H1 (cell line): ENCODE data around the gene SEPTIN7. TPM values are rescaled to one million over a fixed set of nuclear protein-coding genes. Genes with fewer than 3 reads are reported as not detected.

Source experiments
- CTCF ChIA-PET: fragments of 300-600 bp; sonication (Branson Sonifier 250); formaldehyde crosslinking; loops from one replicate; lab custom pipeline; 2021; ENCODE audit not compliant: partially characterized antibody; lab: Charles Lee
- POLR2A ChIA-PET: fragments of 300-600 bp; sonication (Branson Sonifier 250); formaldehyde crosslinking; loops from one replicate; lab custom pipeline; 2021; ENCODE audit warnings: inconsistent platforms; ENCODE audit not compliant: partially characterized antibody; lab: Charles Lee
- DNase-seq, 2 experiments: peaks; one replicate each; pipeline versions ENCODE4 v3.0.0 to v3.0.0-alpha.2; 2010 to 2022; ENCODE audit warnings: low spot score in 2 of 2, low read depth in 1 of 2, mixed read lengths in 1 of 2
- FAIRE-seq: peaks from 2 replicates; lab custom pipeline; 2011; peaks lifted over from hg19 to GRCh38; lab: Jason Lieb, UNC
- H2AFZ ChIP-seq: 2 replicates; pipeline ENCODE4 v1.8.1; 2012; ENCODE audit warnings: low read length, inconsistent platforms
- H2AK5ac ChIP-seq: 2 replicates; pipeline ENCODE4 v1.6.1; 2013; ENCODE audit warnings: low read depth, low read length
- H2BK120ac ChIP-seq: replicated peaks from 2 replicates; pipeline ENCODE3; 2013; ENCODE audit warnings: low read depth, low read length, inconsistent platforms
- H2BK12ac ChIP-seq: 2 replicates; pipeline ENCODE4 v1.6.1; 2013; ENCODE audit warnings: low read depth, low read length
- H2BK15ac ChIP-seq: 2 replicates; pipeline ENCODE4 v1.6.1; 2013; ENCODE audit warnings: low read length
- H2BK20ac ChIP-seq: 2 replicates; pipeline ENCODE4 v1.6.1; 2013; ENCODE audit warnings: low read length
- H2BK5ac ChIP-seq: 2 replicates; pipeline ENCODE4 v1.6.1; 2013; ENCODE audit warnings: low read depth, low read length
- H3K14ac ChIP-seq: 2 replicates; pipeline ENCODE4 v1.6.1; 2013; ENCODE audit warnings: inconsistent platforms; ENCODE audit not compliant: insufficient read length
- H3K18ac ChIP-seq: 2 replicates; pipeline ENCODE4 v1.6.1; 2013; ENCODE audit warnings: low read length; ENCODE audit errors: extremely low read depth
- H3K23ac ChIP-seq: 2 replicates; pipeline ENCODE4 v1.6.1; 2013; ENCODE audit warnings: inconsistent platforms; ENCODE audit not compliant: insufficient read length
- H3K23me2 ChIP-seq: 2 replicates; pipeline ENCODE4 v1.6.1; 2013; ENCODE audit warnings: low read depth, low read length
- H3K27ac ChIP-seq: 2 replicates; pipeline ENCODE4 v1.6.1; 2011; ENCODE audit warnings: low read depth, low read length, inconsistent platforms
- H3K27me3 ChIP-seq, 4 experiments: replicated peaks in 1 of 4; 1 replicate in 1 of 4; 2 replicates in 3 of 4; pipeline versions ENCODE4 v1.6.1 to v1.8.1; 2011 to 2013; ENCODE audit warnings: low read length in 3 of 4, mild to moderate bottlenecking in 3 of 4, inconsistent platforms in 2 of 4, mixed read lengths in 2 of 4, moderate library complexity in 1 of 4; ENCODE audit not compliant: control insufficient read depth in 3 of 4, insufficient read depth in 3 of 4; ENCODE audit errors: extremely low read depth in 1 of 4
- H3K36me3 ChIP-seq, 4 experiments: 2 replicates each; pipeline versions ENCODE4 v1.6.1 to v1.8.1; 2011 to 2013; ENCODE audit warnings: mild to moderate bottlenecking in 4 of 4, low read length in 3 of 4, moderate library complexity in 2 of 4, control low read depth in 1 of 4, inconsistent platforms in 1 of 4; ENCODE audit not compliant: insufficient read depth in 4 of 4, control insufficient read depth in 2 of 4
- H3K4ac ChIP-seq: replicated peaks from 2 replicates; pipeline ENCODE3; 2013; ENCODE audit warnings: low read length, low read depth, mixed read lengths, inconsistent platforms; ENCODE audit not compliant: insufficient read length
- H3K4me1 ChIP-seq, 4 experiments: replicated peaks in 1 of 4; 1 replicate in 1 of 4; 2 replicates in 3 of 4; pipeline versions ENCODE4 v1.6.1 to v1.8.1; 2011 to 2013; ENCODE audit warnings: low read length in 3 of 4, inconsistent platforms in 2 of 4, mixed read lengths in 1 of 4; ENCODE audit not compliant: insufficient read depth in 4 of 4, control insufficient read depth in 3 of 4
- H3K4me2 ChIP-seq, 2 experiments: 2 replicates each; pipeline versions ENCODE4 v1.6.1 to v1.8.1; 2011 to 2013; ENCODE audit warnings: low read depth in 2 of 2, low read length in 2 of 2, control low read depth in 1 of 2, inconsistent platforms in 1 of 2, mild to moderate bottlenecking in 1 of 2; ENCODE audit not compliant: insufficient read depth in 1 of 2
- H3K4me3 ChIP-seq, 4 experiments: fragments of 200-600, 300-600 bp in 1 of 4; sonication (generic), shearing (Covaris generic), sonication (Bioruptor Twin) in 1 of 4; 2 replicates each; pipeline versions ENCODE4 v1.5.1 to v1.8.1; 2011 to 2016; ENCODE audit warnings: low read length in 4 of 4, low read depth in 3 of 4, control low read depth in 2 of 4, inconsistent platforms in 2 of 4, mild to moderate bottlenecking in 2 of 4, mixed read lengths in 1 of 4, moderate library complexity in 1 of 4; ENCODE audit not compliant: insufficient read depth in 2 of 4; ENCODE audit errors: extremely low read depth in 1 of 4
- H3K56ac ChIP-seq: replicated peaks from 2 replicates; pipeline ENCODE3; 2013; ENCODE audit warnings: low read depth, mild to moderate bottlenecking, mixed read lengths, low read length, inconsistent platforms; ENCODE audit not compliant: insufficient read length
- H3K79me1 ChIP-seq: 2 replicates; pipeline ENCODE4 v1.6.1; 2013; ENCODE audit warnings: low read depth, low read length, control low read depth
- H3K79me2 ChIP-seq, 2 experiments: 2 replicates each; pipeline versions ENCODE4 v1.6.1 to v1.8.1; 2012 to 2013; ENCODE audit warnings: low read length in 2 of 2, mild to moderate bottlenecking in 2 of 2, inconsistent platforms in 1 of 2; ENCODE audit not compliant: insufficient read depth in 2 of 2, control insufficient read depth in 1 of 2
- H3K9ac ChIP-seq, 4 experiments: replicated peaks in 1 of 4; 1 replicate in 1 of 4; 2 replicates in 3 of 4; pipeline versions ENCODE4 v1.6.1 to v1.8.1; 2011 to 2013; ENCODE audit warnings: low read depth in 3 of 4, low read length in 3 of 4, control low read depth in 2 of 4, mild to moderate bottlenecking in 2 of 4, moderate library complexity in 2 of 4, inconsistent platforms in 1 of 4; ENCODE audit errors: extremely low read depth in 1 of 4
- H3K9me3 ChIP-seq, 2 experiments: 2 replicates each; pipeline versions ENCODE4 v1.6.1 to v1.8.1; 2012 to 2013; ENCODE audit warnings: mild to moderate bottlenecking in 2 of 2, moderate library complexity in 2 of 2, control low read depth in 1 of 2, inconsistent platforms in 1 of 2, low read depth in 1 of 2, low read length in 1 of 2, mixed read lengths in 1 of 2; ENCODE audit not compliant: insufficient read depth in 2 of 2
- H4K20me1 ChIP-seq, 2 experiments: replicated peaks in 1 of 2; 2 replicates each; pipeline versions ENCODE3 to v1.8.1; 2011 to 2013; ENCODE audit warnings: inconsistent platforms in 2 of 2, low read length in 2 of 2, mild to moderate bottlenecking in 1 of 2; ENCODE audit not compliant: insufficient read depth in 2 of 2, control insufficient read depth in 1 of 2
- H4K5ac ChIP-seq: 2 replicates; pipeline ENCODE4 v1.6.1; 2013; ENCODE audit warnings: low read length, low read depth, mixed read lengths, inconsistent platforms; ENCODE audit not compliant: insufficient read length
- H4K8ac ChIP-seq: 2 replicates; pipeline ENCODE4 v1.8.0; 2013; ENCODE audit warnings: mild to moderate bottlenecking, moderate library complexity, low read length, inconsistent platforms; ENCODE audit not compliant: insufficient read depth; ENCODE audit errors: extremely low read depth
- H4K91ac ChIP-seq: replicated peaks from 2 replicates; pipeline ENCODE3; 2013; ENCODE audit warnings: low read length, mixed read lengths, inconsistent platforms; ENCODE audit not compliant: insufficient read length
- CEBPB ChIP-seq: IDR thresholded peaks from 2 replicates; pipeline ENCODE4 v1.6.1; 2012; ENCODE audit warnings: low read depth, low read length
- CHD2 ChIP-seq: IDR thresholded peaks from 2 replicates; pipeline ENCODE4 v1.6.1; 2012; ENCODE audit warnings: low read length, improper control_type of control experiment
- CREB1 ChIP-seq: IDR thresholded peaks from 2 replicates; pipeline ENCODE4 v1.6.1; 2012; ENCODE audit warnings: inconsistent platforms
- CTBP2 ChIP-seq: IDR thresholded peaks from 2 replicates; pipeline ENCODE4 v1.7.0; 2011; ENCODE audit warnings: borderline replicate concordance, mild to moderate bottlenecking, moderate library complexity, mixed read lengths, low read length; ENCODE audit not compliant: insufficient read depth, insufficient read length
- GTF2F1 ChIP-seq: IDR thresholded peaks from 2 replicates; pipeline ENCODE4 v1.6.1; 2012; ENCODE audit warnings: low read depth, low read length, improper control_type of control experiment, borderline replicate concordance
- NANOG ChIP-seq: IDR thresholded peaks from 2 replicates; pipeline ENCODE4 v1.6.1; 2011; ENCODE audit warnings: low read length, low read depth, mild to moderate bottlenecking, inconsistent platforms; ENCODE audit not compliant: insufficient read depth, poor library complexity, severe bottlenecking
- SIX5 ChIP-seq: IDR thresholded peaks from 2 replicates; pipeline ENCODE4 v1.6.1; 2011; ENCODE audit warnings: mild to moderate bottlenecking, low read depth, low read length
- SP4 ChIP-seq: IDR thresholded peaks from 2 replicates; pipeline ENCODE4 v1.6.1; 2012; ENCODE audit warnings: low read length, inconsistent platforms
- SRF ChIP-seq: IDR thresholded peaks from 2 replicates; pipeline ENCODE4 v1.6.1; 2011; ENCODE audit warnings: mild to moderate bottlenecking, low read depth, low read length, moderate library complexity
- WGBS, 2 experiments: shearing (Covaris generic) in 1 of 2; methylation state at CpG; one replicate each; pipeline versions ENCODE4 v1.1.6 to v1.1.7; 2013 to 2015; ENCODE audit warnings: low lambda C conversion rate in 2 of 2, mixed read lengths in 2 of 2, inconsistent platforms in 1 of 2, low coverage in 1 of 2, missing lambda C conversion rate in 1 of 2; ENCODE audit not compliant: insufficient replicate concordance in 2 of 2, insufficient coverage in 1 of 2, insufficient read length in 1 of 2; ENCODE audit errors: extremely low coverage in 1 of 2, missing lambda C conversion rate in 1 of 2; 5-methylcytosine and 5-hydroxymethylcytosine counted together
- polyA plus RNA-seq, 7 experiments: library from polyadenylated mRNA; depleted of rRNA in 3 of 7; stranded (reverse) in 5 of 7; unstranded in 2 of 7; fragments of >200 nt in 5 of 7; fragments of 200-250 nt in 2 of 7; gene quantifications; 1 replicate in 5 of 7; 2 replicates in 1 of 7; 4 replicates in 1 of 7; pipeline versions ENCODE4 v1.2.1 to v1.2.3, GENCODE V29; 2011 to 2013; ENCODE audit warnings: missing spikeins in 2 of 7, mixed read lengths in 2 of 7
- total RNA-seq: library from RNA; stranded (reverse); fragmentation: NEBNext Ultra II Directional; extraction: Animal tissue kit (Norgen Biotek cat#: 25700); gene quantifications from 2 replicates; pipeline ENCODE4 v1.2.1, GENCODE V29; 2021
- TF ChIP-seq, protein P1 (sequence below): IDR thresholded peaks from 2 replicates; pipeline ENCODE4 v1.6.1; 2011; ENCODE audit warnings: low read depth, mild to moderate bottlenecking, low read length; ENCODE audit not compliant: insufficient read depth
- TF ChIP-seq, protein P2 (sequence below): IDR thresholded peaks from 2 replicates; pipeline ENCODE4 v1.6.1; 2012; ENCODE audit warnings: inconsistent platforms
- TF ChIP-seq, protein P3 (sequence below): IDR thresholded peaks from 2 replicates; pipeline ENCODE4 v1.6.1; 2012; ENCODE audit warnings: low read length, inconsistent platforms

SEPTIN7 gene
- total and polyA plus RNA-seq, 2 of the 8 experiments (the other 6 are each of a cell fraction or from before 2014, with no cell fraction given) = 85.3 to 183 TPM

DNA sequence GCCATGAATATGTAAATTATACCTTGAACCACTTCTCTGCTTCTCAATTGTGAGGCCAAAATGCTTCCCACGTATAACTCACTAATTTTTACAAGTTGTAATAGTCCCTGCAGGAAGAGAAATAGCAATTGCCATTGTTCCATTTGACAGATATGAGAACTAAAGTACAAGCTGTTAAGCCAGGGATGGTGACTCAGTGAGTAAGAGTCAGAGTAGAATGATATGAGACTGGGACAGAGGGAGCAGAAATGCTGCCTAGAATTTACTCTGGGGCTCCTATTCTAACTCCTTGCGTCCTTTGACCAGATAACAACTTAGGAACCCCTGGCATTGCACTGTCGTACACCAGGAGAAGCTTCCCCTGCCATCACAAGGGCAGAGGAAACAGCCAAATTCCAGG, 45.1 kb upstream of the SEPTIN7 start:
- no peak overlapping the region for H2BK120ac ChIP-seq
- no peak overlapping the region for H2BK5ac ChIP-seq
- CTCF ChIA-PET = interaction anchor here (1.0 kb wide), 1 partner anchor 235 kb away, joined by 3 read pairs; no protein-coding TSS in a partner anchor
- no peak overlapping the region for H3K18ac ChIP-seq
- H3K9me3 ChIP-seq = no peaks in the 10 kb centered on the region
- no peaks in the 10 kb centered on the region; a peak in 1 of 7 replicates for H3K4me1 ChIP-seq
- no peak overlapping the region for H3K56ac ChIP-seq
- POLR2A ChIA-PET = interaction anchor here (2.0 kb wide), 1 partner anchor 45 kb away, joined by 5 read pairs; the partner anchor contains the start of gene SEPTIN7
- no peak overlapping the region for H3K23ac ChIP-seq
- no peaks in the 10 kb centered on the region for H3K27me3 ChIP-seq
- no peak overlapping the region for H3K4me2 ChIP-seq
- H3K9ac ChIP-seq = no peak overlapping the region
- H3K79me2 ChIP-seq = no peaks in the 10 kb centered on the region
- peak overlapping the region; percentile 17 for H2AFZ ChIP-seq
- no peak overlapping the region for H4K8ac ChIP-seq
- WGBS, 2 experiments = 87% methylated on average over 3 of the region's 3 CpGs; no CpG with 5 or more reads in 1 of the 2 experiments
- H3K27ac ChIP-seq = no peak overlapping the region
- no peak overlapping the region for H3K4me3 ChIP-seq
- no peak overlapping the region for H2BK20ac ChIP-seq
- no peaks in the 10 kb centered on the region for H3K79me1 ChIP-seq
- H2BK15ac ChIP-seq = peak overlapping the region; percentile 84; the same call in 1 of the 2 replicates
- H4K5ac ChIP-seq = no peak overlapping the region
- H3K4ac ChIP-seq = no peak overlapping the region
- H4K91ac ChIP-seq = no peak overlapping the region
- no peaks in the 10 kb centered on the region; the same call in 1 of the 2 replicates for H3K23me2 ChIP-seq
- no peak overlapping the region for H2BK12ac ChIP-seq
- H3K36me3 ChIP-seq = no peaks in the 10 kb centered on the region
- H2AK5ac ChIP-seq = no peak overlapping the region
- no peak overlapping the region for H3K14ac ChIP-seq
- no peak for FAIRE-seq
- H4K20me1 ChIP-seq = no peaks in the 10 kb centered on the region
- DNase-seq = no peak
- TF ChIP-seq CREB1 = no peak
- TF ChIP-seq NANOG = no peak
- no peak for TF ChIP-seq CEBPB
- no peak for TF ChIP-seq CHD2
- TF ChIP-seq SIX5 = no peak
- TF ChIP-seq, protein P1, sequence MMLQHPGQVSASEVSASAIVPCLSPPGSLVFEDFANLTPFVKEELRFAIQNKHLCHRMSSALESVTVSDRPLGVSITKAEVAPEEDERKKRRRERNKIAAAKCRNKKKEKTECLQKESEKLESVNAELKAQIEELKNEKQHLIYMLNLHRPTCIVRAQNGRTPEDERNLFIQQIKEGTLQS = no peak
- no peak for TF ChIP-seq SP4
- no peak for TF ChIP-seq SRF
- TF ChIP-seq, protein P2, sequence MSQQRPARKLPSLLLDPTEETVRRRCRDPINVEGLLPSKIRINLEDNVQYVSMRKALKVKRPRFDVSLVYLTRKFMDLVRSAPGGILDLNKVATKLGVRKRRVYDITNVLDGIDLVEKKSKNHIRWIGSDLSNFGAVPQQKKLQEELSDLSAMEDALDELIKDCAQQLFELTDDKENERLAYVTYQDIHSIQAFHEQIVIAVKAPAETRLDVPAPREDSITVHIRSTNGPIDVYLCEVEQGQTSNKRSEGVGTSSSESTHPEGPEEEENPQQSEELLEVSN = no peak
- no peak for TF ChIP-seq GTF2F1
- TF ChIP-seq CTBP2 = no peak
- TF ChIP-seq, protein P3, sequence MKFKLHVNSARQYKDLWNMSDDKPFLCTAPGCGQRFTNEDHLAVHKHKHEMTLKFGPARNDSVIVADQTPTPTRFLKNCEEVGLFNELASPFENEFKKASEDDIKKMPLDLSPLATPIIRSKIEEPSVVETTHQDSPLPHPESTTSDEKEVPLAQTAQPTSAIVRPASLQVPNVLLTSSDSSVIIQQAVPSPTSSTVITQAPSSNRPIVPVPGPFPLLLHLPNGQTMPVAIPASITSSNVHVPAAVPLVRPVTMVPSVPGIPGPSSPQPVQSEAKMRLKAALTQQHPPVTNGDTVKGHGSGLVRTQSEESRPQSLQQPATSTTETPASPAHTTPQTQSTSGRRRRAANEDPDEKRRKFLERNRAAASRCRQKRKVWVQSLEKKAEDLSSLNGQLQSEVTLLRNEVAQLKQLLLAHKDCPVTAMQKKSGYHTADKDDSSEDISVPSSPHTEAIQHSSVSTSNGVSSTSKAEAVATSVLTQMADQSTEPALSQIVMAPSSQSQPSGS = no peak
